GM12878 (cell line): ENCODE results near the gene DHRS9. TPM values are rescaled to one million over a fixed set of nuclear protein-coding genes. Genes with fewer than 3 reads are reported as not detected.

Experiments used
- ATAC-seq: fragments of 200-7000 bp; cut with Tn5 transposase; 3 replicates; pipeline ENCODE4 v1.9.1; 2020; ENCODE audit warnings: mild to moderate bottlenecking, moderate library complexity
- BruUV-seq: library from RNA; stranded (reverse); fragments of 400-500 nt; replicated peaks from 2 replicates; lab custom pipeline; 2021; lab: Mats Ljungman, UMichigan
- CTCF ChIA-PET: fragments of 300-600 bp; sonication (Branson Sonifier 250); formaldehyde crosslinking; extraction: SDS; loops from one replicate; lab custom pipeline; 2021; ENCODE audit warnings: inconsistent platforms; lab: Yijun Ruan, JAX
- POLR2A ChIA-PET: fragments of 350-600 bp; formaldehyde crosslinking; extraction: SDS; loops from one replicate; lab custom pipeline; 2021; ENCODE audit warnings: inconsistent platforms; lab: Charles Lee
- RAD21 ChIA-PET: fragments of 300-600 bp; sonication (Branson Sonifier 250); formaldehyde crosslinking; loops from one replicate; lab custom pipeline; 2023; ENCODE audit warnings: antibody characterized with exemption; ENCODE audit not compliant: unreplicated experiment; lab: Charles Lee
- SMC1A ChIA-PET: fragments of 300-600 bp; sonication (Branson Sonifier 250); formaldehyde crosslinking; loops from one replicate; lab custom pipeline; 2023; ENCODE audit not compliant: unreplicated experiment, uncharacterized antibody; lab: Charles Lee
- DNase-seq: peaks from one replicate; pipeline ENCODE4 v3.0.0-alpha.2; 2011; ENCODE audit warnings: low read depth, low spot score
- FAIRE-seq: peaks from 3 replicates; lab custom pipeline; 2011; peaks lifted over from hg19 to GRCh38; lab: Jason Lieb, UNC
- H2AFZ ChIP-seq: 2 replicates; pipeline ENCODE4 v1.6.0; 2011; ENCODE audit warnings: low read depth, low read length, control low read depth; ENCODE audit not compliant: control insufficient read depth
- H3K27ac ChIP-seq: 2 replicates; pipeline ENCODE4 v1.5.1; 2011; ENCODE audit warnings: control low read depth; ENCODE audit not compliant: control insufficient read depth, insufficient read depth
- H3K27me3 ChIP-seq, 2 experiments: replicated peaks in 1 of 2; 2 replicates each; pipeline versions ENCODE4 v1.6.0 to v1.6.1; 2011; ENCODE audit warnings: low read length in 1 of 2; ENCODE audit not compliant: control insufficient read depth in 2 of 2, insufficient read depth in 2 of 2
- H3K36me3 ChIP-seq, 2 experiments: 2 replicates each; pipeline ENCODE4 v1.5.1; 2011; ENCODE audit warnings: low read length in 1 of 2; ENCODE audit not compliant: control insufficient read depth in 2 of 2, insufficient read depth in 2 of 2
- H3K4me1 ChIP-seq: 2 replicates; pipeline ENCODE4 v1.6.1; 2011; ENCODE audit warnings: mild to moderate bottlenecking, low read length, moderate library complexity, mixed read lengths; ENCODE audit not compliant: control insufficient read depth, insufficient read depth
- H3K4me2 ChIP-seq: 2 replicates; pipeline ENCODE4 v1.6.0; 2011; ENCODE audit warnings: control low read depth; ENCODE audit not compliant: control insufficient read depth, insufficient read depth
- H3K4me3 ChIP-seq: fragments of 200-600 bp; sonication (generic); 2 replicates; pipeline ENCODE4 v1.5.1; 2016
- H3K79me2 ChIP-seq: 2 replicates; pipeline ENCODE4 v1.6.0; 2011; ENCODE audit warnings: low read length; ENCODE audit not compliant: control insufficient read depth, insufficient read depth
- H3K9ac ChIP-seq: 2 replicates; pipeline ENCODE4 v1.8.0; 2011; ENCODE audit warnings: low read length, control low read depth, mixed read lengths; ENCODE audit not compliant: control insufficient read depth, insufficient read depth
- H3K9me3 ChIP-seq: replicated peaks from 3 replicates; pipeline ENCODE4 v1.5.1; 2011; ENCODE audit warnings: mild to moderate bottlenecking, low read length; ENCODE audit not compliant: control insufficient read depth, insufficient read depth
- H4K20me1 ChIP-seq: 2 replicates; pipeline ENCODE4 v1.6.0; 2011; ENCODE audit not compliant: control insufficient read depth, insufficient read depth
- IRF5 ChIP-seq: fragments of 450-650 bp; IDR thresholded peaks from 2 replicates; pipeline ENCODE4 v1.6.1; 2017; ENCODE audit warnings: borderline replicate concordance
- MTA2 ChIP-seq: fragments of 450-650 bp; IDR thresholded peaks from 2 replicates; pipeline ENCODE4 v1.6.1; 2016; ENCODE audit warnings: low read depth, mild to moderate bottlenecking, moderate library complexity
- SMAD5 ChIP-seq: IDR thresholded peaks from 2 replicates; pipeline ENCODE4 v1.6.1; 2016; ENCODE audit warnings: antibody characterized with exemption, low read depth
- ZBTB4 ChIP-seq: fragments of 450-650 bp; formaldehyde crosslinking; IDR thresholded peaks from 2 replicates; pipeline ENCODE4 v1.4.0; 2022; ENCODE audit warnings: mild to moderate bottlenecking, moderate library complexity
- WGBS: methylation state at CpG from one replicate; pipeline ENCODE4 v1.1.6; 2016; ENCODE audit warnings: low lambda C conversion rate; ENCODE audit not compliant: insufficient replicate concordance, insufficient coverage; ENCODE audit errors: missing lambda C conversion rate; 5-methylcytosine and 5-hydroxymethylcytosine counted together
- in situ Hi-C: fragments of 300-500 bp; cut with MboI; formaldehyde crosslinking; loops from 9 replicates; pipeline ENCODE4 v1.14.3; 2018; ENCODE audit warnings: mixed read lengths
- intact Hi-C: fragments of 100-400 bp; cut with micrococcal nuclease; formaldehyde crosslinking; loops from one replicate; pipeline ENCODE4 v1.14.2; 2022; ENCODE audit not compliant: unreplicated experiment
- polyA plus RNA-seq, 11 experiments: library from polyadenylated mRNA; depleted of rRNA in 4 of 11; unstranded in 6 of 11; stranded (reverse) in 5 of 11; fragments of >200 nt; fragmentation: Nextera tagmentation in 4 of 11; fragmentation: Illumina TruSeq in 1 of 11; extraction: Ambion mirVana in 4 of 11; extraction: Trizol in 1 of 11; gene quantifications; 1 replicate in 1 of 11; 2 replicates in 10 of 11; pipeline versions ENCODE4 v1.2.1 to v1.2.3, GENCODE V29; 2011 to 2016; ENCODE audit warnings: inconsistent platforms in 2 of 11, missing spikeins in 2 of 11, low read depth in 1 of 11
- total RNA-seq, 4 experiments: library from RNA; depleted of rRNA in 3 of 4; stranded (reverse); fragments of >200 nt in 3 of 4; fragmentation: Illumina TruSeq in 1 of 4; extraction: Trizol in 1 of 4; gene quantifications; 2 replicates each; pipeline versions ENCODE4 v1.2.1 to v1.2.3, GENCODE V29; 2013 to 2021

The DHRS9 gene
- total and polyA plus RNA-seq, 10 of the 15 experiments (the other 5 are each of a cell fraction or from before 2014, with no cell fraction given), result 0.09 to 0.34 (median 0.13) TPM; not detected in 5

- Histone ChIP-seq H4K20me1 (no peaks in the 10 kb centered on the region), H3K27me3 (no peaks in the 10 kb centered on the region; a peak in 1 of 4 replicates), H3K36me3 (no peaks in the 10 kb centered on the region), H3K4me1 (no peaks in the 10 kb centered on the region), H3K27ac (no peak overlapping the region), H3K9ac (no peak overlapping the region), H3K9me3 (no peaks in the 10 kb centered on the region), H3K79me2 (no peaks in the 10 kb centered on the region), H3K4me2 (no peak overlapping the region), H2AFZ (no peak overlapping the region), H3K4me3 (no peak overlapping the region)
- ChIA-PET RAD21 (no interaction called here), SMC1A (interaction anchor here (0.7 kb wide), 1 partner anchor 10 kb away, joined by 3 read pairs; no protein-coding TSS in a partner anchor), POLR2A (no interaction called here), CTCF (interaction anchor here (0.7 kb wide), 1 partner anchor 233 kb away, joined by 3 read pairs; no protein-coding TSS in a partner anchor)
- TF ChIP-seq ZBTB4 (CRISPR knock-in tag) (no peak), SMAD5 (no peak), MTA2 (no peak), IRF5 (no peak)
- ATAC-seq (no peak), DNase-seq (no peak), FAIRE-seq (peak; percentile 31)
- in situ Hi-C loops, result no loop called here
- WGBS, result 0% methylated on average over 1 of the region's 1 CpG
- no TSS peak for BruUV-seq
- intact Hi-C loops, result no loop called here
Observed at GRCh38 chr2:169066897-169067296, 2.5 kb upstream of the DHRS9 start.
